WTC11 (cell line): ENCODE results near the gene TMEM181. TPM values are rescaled to one million over a fixed set of nuclear protein-coding genes. Genes with fewer than 3 reads are reported as not detected.
A peak's percentile ranks its signal among the peaks of the same experiment; 100 is the strongest.

Experiments
- ATAC-seq: fragments of 200-7000 bp; cut with Tn5 transposase; 2 replicates; pipeline ENCODE4 v1.10.0; 2021; ENCODE audit warnings: mild to moderate bottlenecking, moderate library complexity
- CTCF ChIA-PET: fragments of 300-600 bp; sonication (Branson Sonifier 250); formaldehyde crosslinking; loops from one replicate; lab custom pipeline; 2021; ENCODE audit warnings: antibody characterized with exemption; lab: Charles Lee
- POLR2A ChIA-PET: fragments of 350-600 bp; sonication (Branson Sonifier 250); formaldehyde crosslinking; loops from one replicate; lab custom pipeline; 2021; ENCODE audit warnings: antibody characterized with exemption; lab: Charles Lee
- DNase-seq: peaks from one replicate; pipeline ENCODE4 v3.0.0; 2021; ENCODE audit warnings: low spot score
- H3K27ac Mint-ChIP-seq: 2 replicates; pipeline ENCODE4 v1.8.0; 2021; ENCODE audit warnings: mixed read lengths
- H3K27me3 Mint-ChIP-seq: 2 replicates; pipeline ENCODE4 v1.8.0; 2021; ENCODE audit warnings: low read depth, mild to moderate bottlenecking, moderate library complexity, mixed read lengths
- H3K36me3 Mint-ChIP-seq: 2 replicates; pipeline ENCODE4 v1.8.0; 2021; ENCODE audit warnings: mixed read lengths
- H3K4me1 Mint-ChIP-seq: 2 replicates; pipeline ENCODE4 v1.8.0; 2022; ENCODE audit warnings: mixed read lengths
- H3K4me3 Mint-ChIP-seq: 2 replicates; pipeline ENCODE4 v1.8.0; 2021; ENCODE audit warnings: mild to moderate bottlenecking, moderate library complexity, mixed read lengths
- H3K9me3 Mint-ChIP-seq: 2 replicates; pipeline ENCODE4 v1.8.0; 2021; ENCODE audit warnings: mixed read lengths
- CDX4 ChIP-seq: fragments of 250-450 bp; sonication (Bioruptor Pico); IDR thresholded peaks from 2 replicates; pipeline ENCODE4 v1.9.0; 2021; ENCODE audit warnings: moderate library complexity, mild to moderate bottlenecking, inconsistent platforms, borderline replicate concordance
- EMX1 ChIP-seq: fragments of 250-450 bp; sonication (Bioruptor Pico); IDR thresholded peaks from 2 replicates; pipeline ENCODE4 v1.8.0; 2021; ENCODE audit warnings: mild to moderate bottlenecking
- FOXK1 ChIP-seq: sonication (generic); formaldehyde crosslinking; IDR thresholded peaks from 2 replicates; pipeline ENCODE4 v1.8.0; 2022; ENCODE audit warnings: mild to moderate bottlenecking, moderate library complexity, missing genetic modification reagents
- GTF2I ChIP-seq: fragments of 250-450 bp; sonication (Bioruptor Pico); conservative IDR thresholded peaks from 2 replicates; pipeline ENCODE4 v1.4.0; 2021; ENCODE audit warnings: mild to moderate bottlenecking
- HMGA2 ChIP-seq: fragments of 250-450 bp; sonication (Bioruptor Pico); IDR thresholded peaks from 2 replicates; pipeline ENCODE4 v1.4.0; 2021; ENCODE audit warnings: mild to moderate bottlenecking, moderate library complexity
- KAT7 ChIP-seq: sonication (generic); formaldehyde crosslinking; IDR thresholded peaks from 2 replicates; pipeline ENCODE4 v1.8.1; 2023; ENCODE audit warnings: missing genetic modification reagents, mild to moderate bottlenecking, borderline replicate concordance
- MXD4 ChIP-seq: fragments of 250-450 bp; sonication (Bioruptor Pico); IDR thresholded peaks from 2 replicates; pipeline ENCODE4 v1.8.0; 2021; ENCODE audit warnings: mild to moderate bottlenecking, moderate library complexity, borderline replicate concordance
- NR2C2 ChIP-seq: sonication (generic); formaldehyde crosslinking; IDR thresholded peaks from 2 replicates; pipeline ENCODE4 v1.8.0; 2022; ENCODE audit warnings: mild to moderate bottlenecking, missing genetic modification reagents
- NR3C1 ChIP-seq: sonication (generic); formaldehyde crosslinking; conservative IDR thresholded peaks from 2 replicates; pipeline ENCODE4 v1.8.1; 2023; ENCODE audit warnings: low read depth, mild to moderate bottlenecking, missing genetic modification reagents
- OVOL2 ChIP-seq: fragments of 250-450 bp; sonication (Bioruptor Pico); IDR thresholded peaks from 2 replicates; pipeline ENCODE4 v1.9.0; 2021; ENCODE audit warnings: mild to moderate bottlenecking, borderline replicate concordance
- PRRX2 ChIP-seq: fragments of 250-450 bp; sonication (Bioruptor Pico); IDR thresholded peaks from 2 replicates; pipeline ENCODE4 v1.8.0; 2021; ENCODE audit warnings: mild to moderate bottlenecking
- RELA ChIP-seq: sonication (generic); formaldehyde crosslinking; IDR thresholded peaks from 2 replicates; pipeline ENCODE4 v1.8.1; 2022; ENCODE audit warnings: missing genetic modification reagents, mild to moderate bottlenecking, borderline replicate concordance
- SMAD3 ChIP-seq: sonication (generic); formaldehyde crosslinking; IDR thresholded peaks from 2 replicates; pipeline ENCODE4 v1.8.0; 2022; ENCODE audit warnings: missing genetic modification reagents, mild to moderate bottlenecking, borderline replicate concordance
- SOX15 ChIP-seq: fragments of 250-450 bp; sonication (Bioruptor Pico); IDR thresholded peaks from 2 replicates; pipeline ENCODE4 v1.9.0; 2021; ENCODE audit warnings: mild to moderate bottlenecking
- TCF7 ChIP-seq: sonication (generic); formaldehyde crosslinking; IDR thresholded peaks from 2 replicates; pipeline ENCODE4 v1.8.0; 2022; ENCODE audit warnings: mild to moderate bottlenecking, low read depth, missing genetic modification reagents, moderate library complexity
- ZNF121 ChIP-seq: sonication (generic); formaldehyde crosslinking; IDR thresholded peaks from 2 replicates; pipeline ENCODE4 v1.8.0; 2023; ENCODE audit warnings: missing genetic modification reagents
- ZNF423 ChIP-seq: fragments of 250-450 bp; sonication (Bioruptor Pico); IDR thresholded peaks from 2 replicates; pipeline ENCODE4 v2.1.2; 2022; ENCODE audit warnings: mild to moderate bottlenecking, moderate library complexity
- ZSCAN18 ChIP-seq: fragments of 250-450 bp; sonication (Bioruptor Pico); IDR thresholded peaks from 2 replicates; pipeline ENCODE4 v2.1.2; 2022; ENCODE audit warnings: mild to moderate bottlenecking, moderate library complexity
- total RNA-seq: library from RNA; stranded (reverse); gene quantifications from 3 replicates; pipeline ENCODE4 v1.2.3, GENCODE V29; 2021
- TF ChIP-seq, protein P1 (sequence below): sonication (generic); formaldehyde crosslinking; IDR thresholded peaks from 2 replicates; pipeline ENCODE4 v1.8.1; 2022; ENCODE audit warnings: mild to moderate bottlenecking, missing genetic modification reagents, moderate library complexity, borderline replicate concordance
- TF ChIP-seq, protein P2 (sequence below): sonication (generic); formaldehyde crosslinking; IDR thresholded peaks from 2 replicates; pipeline ENCODE4 v1.8.1; 2023; ENCODE audit warnings: mild to moderate bottlenecking, missing genetic modification reagents

The TMEM181 gene
- total RNA-seq, 1 experiment from 2014 or later: 18.8 TPM

DNA sequence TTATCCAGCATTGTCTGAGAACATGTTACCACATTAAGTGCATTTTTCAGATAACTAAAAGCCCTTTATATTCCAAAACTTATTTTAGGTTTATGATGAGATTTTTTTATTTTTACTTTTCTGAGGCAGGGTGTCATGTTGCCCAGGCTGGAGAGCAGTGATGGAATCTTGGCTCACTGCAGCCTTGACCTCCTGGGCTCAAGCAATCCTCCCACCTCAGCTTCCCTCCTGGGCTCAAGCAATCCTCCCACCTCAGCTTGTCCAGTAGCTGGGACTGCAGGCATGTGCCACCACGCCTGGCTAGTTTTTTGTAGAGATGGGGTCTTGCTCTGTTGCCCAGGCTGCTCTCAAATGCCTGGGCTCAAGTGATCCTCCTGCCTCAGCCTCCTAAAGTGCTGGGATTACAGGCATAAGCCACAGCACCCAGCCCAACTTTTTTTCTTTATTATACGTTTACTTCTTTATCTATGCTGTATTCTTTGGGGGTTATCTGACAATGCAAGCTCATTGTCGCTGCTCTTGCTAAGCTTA is 78.5 kb downstream of the TMEM181 start:
- DNase-seq: no peak
- Mint-ChIP-seq H3K4me1 (peaks cover 23% of the 10 kb centered on the region), H3K27ac (no peak overlapping the region), H3K27me3 (no peaks in the 10 kb centered on the region), H3K36me3 (peaks cover 27% of the 10 kb centered on the region), H3K9me3 (no peaks in the 10 kb centered on the region), H3K4me3 (no peak overlapping the region)
- POLR2A ChIA-PET: no interaction called here
- TF ChIP-seq, protein P1, sequence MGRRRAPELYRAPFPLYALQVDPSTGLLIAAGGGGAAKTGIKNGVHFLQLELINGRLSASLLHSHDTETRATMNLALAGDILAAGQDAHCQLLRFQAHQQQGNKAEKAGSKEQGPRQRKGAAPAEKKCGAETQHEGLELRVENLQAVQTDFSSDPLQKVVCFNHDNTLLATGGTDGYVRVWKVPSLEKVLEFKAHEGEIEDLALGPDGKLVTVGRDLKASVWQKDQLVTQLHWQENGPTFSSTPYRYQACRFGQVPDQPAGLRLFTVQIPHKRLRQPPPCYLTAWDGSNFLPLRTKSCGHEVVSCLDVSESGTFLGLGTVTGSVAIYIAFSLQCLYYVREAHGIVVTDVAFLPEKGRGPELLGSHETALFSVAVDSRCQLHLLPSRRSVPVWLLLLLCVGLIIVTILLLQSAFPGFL: no peak
- no peak for TF ChIP-seq NR2C2 (CRISPR knock-in tag)
- no peak for TF ChIP-seq MXD4 (CRISPR knock-in tag)
- peak; percentile 87 for TF ChIP-seq ZNF121 (CRISPR knock-in tag)
- no peak for TF ChIP-seq NR3C1 (CRISPR knock-in tag)
- TF ChIP-seq EMX1 (CRISPR knock-in tag): no peak
- ATAC-seq: no peak
- CTCF ChIA-PET: no interaction called here

DNA sequence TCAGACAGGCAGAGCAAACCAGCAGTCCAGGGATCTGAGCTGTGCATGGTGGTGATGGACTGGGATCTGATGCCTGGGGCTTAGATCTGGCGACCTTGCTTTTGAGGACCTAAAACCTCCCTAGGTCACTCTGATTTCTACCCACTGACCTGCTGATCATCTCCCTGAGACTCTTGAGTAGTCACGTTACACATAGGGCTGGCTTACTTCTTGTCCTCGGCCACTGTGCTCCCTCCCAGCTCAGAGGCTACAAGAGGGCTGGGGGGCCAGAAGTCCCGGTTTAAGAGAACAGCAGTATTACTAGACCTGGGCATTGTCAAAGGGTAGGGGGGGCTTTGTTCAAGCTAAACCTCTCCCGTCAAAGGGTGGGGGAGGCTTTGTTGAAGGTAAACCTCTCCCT is 79.2 kb downstream of the TMEM181 start:
- Mint-ChIP-seq H3K4me1 (peaks cover 26% of the 10 kb centered on the region), H3K27ac (no peak overlapping the region), H3K36me3 (peaks cover 25% of the 10 kb centered on the region), H3K4me3 (no peak overlapping the region), H3K27me3 (no peaks in the 10 kb centered on the region), H3K9me3 (no peaks in the 10 kb centered on the region)
- DNase-seq: no peak
- TF ChIP-seq, protein P2, sequence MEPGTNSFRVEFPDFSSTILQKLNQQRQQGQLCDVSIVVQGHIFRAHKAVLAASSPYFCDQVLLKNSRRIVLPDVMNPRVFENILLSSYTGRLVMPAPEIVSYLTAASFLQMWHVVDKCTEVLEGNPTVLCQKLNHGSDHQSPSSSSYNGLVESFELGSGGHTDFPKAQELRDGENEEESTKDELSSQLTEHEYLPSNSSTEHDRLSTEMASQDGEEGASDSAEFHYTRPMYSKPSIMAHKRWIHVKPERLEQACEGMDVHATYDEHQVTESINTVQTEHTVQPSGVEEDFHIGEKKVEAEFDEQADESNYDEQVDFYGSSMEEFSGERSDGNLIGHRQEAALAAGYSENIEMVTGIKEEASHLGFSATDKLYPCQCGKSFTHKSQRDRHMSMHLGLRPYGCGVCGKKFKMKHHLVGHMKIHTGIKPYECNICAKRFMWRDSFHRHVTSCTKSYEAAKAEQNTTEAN: no peak
- no peak for TF ChIP-seq CDX4
- ATAC-seq: no peak
- CTCF ChIA-PET: no interaction called here
- POLR2A ChIA-PET: no interaction called here

DNA sequence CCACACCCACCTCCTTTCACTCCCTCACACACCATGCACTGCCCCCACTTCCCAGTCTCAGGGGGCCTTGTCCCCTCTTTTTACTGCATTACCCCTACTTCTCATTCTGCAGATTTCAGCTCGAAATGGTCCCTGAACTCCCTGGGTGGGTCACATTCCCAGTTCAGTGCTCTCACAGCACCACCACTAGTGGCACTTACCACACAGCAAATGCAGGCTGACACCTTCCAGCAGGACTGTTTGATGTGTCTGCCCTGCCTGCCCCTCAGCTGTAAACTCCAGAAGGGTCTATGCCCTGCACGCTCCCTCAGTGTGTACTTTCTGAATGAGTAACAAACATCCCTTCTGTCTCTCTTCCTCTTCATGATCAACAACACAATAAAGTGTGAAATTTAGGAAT is 80.6 kb downstream of the TMEM181 start:
- Mint-ChIP-seq H3K4me1 (peaks cover 30% of the 10 kb centered on the region), H3K36me3 (peaks cover 22% of the 10 kb centered on the region), H3K4me3 (no peak overlapping the region), H3K27ac (peak overlapping the region; percentile 1; the same call in 1 of the 2 replicates), H3K9me3 (no peaks in the 10 kb centered on the region), H3K27me3 (peaks cover 6% of the 10 kb centered on the region)
- POLR2A ChIA-PET: no interaction called here
- no peak for TF ChIP-seq KAT7 (CRISPR knock-in tag)
- no peak for TF ChIP-seq HMGA2 (CRISPR knock-in tag)
- TF ChIP-seq ZNF423 (CRISPR knock-in tag): no peak
- TF ChIP-seq SMAD3 (CRISPR knock-in tag): no peak
- TF ChIP-seq TCF7: no peak
- TF ChIP-seq FOXK1 (CRISPR knock-in tag): no peak
- TF ChIP-seq SOX15: no peak
- TF ChIP-seq GTF2I: no peak
- no peak for TF ChIP-seq RELA
- TF ChIP-seq OVOL2 (CRISPR knock-in tag): no peak
- TF ChIP-seq ZSCAN18 (CRISPR knock-in tag): no peak
- TF ChIP-seq PRRX2: no peak
- DNase-seq: no peak
- no peak for ATAC-seq
- CTCF ChIA-PET: interaction anchor here (0.5 kb wide), 1 partner anchor 40 kb away, joined by 3 read pairs; no protein-coding TSS in a partner anchor
